Epithelial cell of proximal tubule (primary cell): ENCODE data around the gene EME1. TPM values are rescaled to one million over a fixed set of nuclear protein-coding genes. Genes with fewer than 3 reads are reported as not detected.

Experiments
- DNase-seq: peaks from one replicate; pipeline ENCODE4 v3.0.0-alpha.2; 2011; ENCODE audit warnings: low read depth
- H3K4me3 ChIP-seq: 2 replicates; pipeline ENCODE4 v1.5.1; 2011; ENCODE audit warnings: low read depth, mild to moderate bottlenecking, low read length
- total RNA-seq: library from RNA; depleted of rRNA; stranded (reverse); fragments of >200 nt; gene quantifications from 2 replicates; pipeline ENCODE4 v1.2.3, GENCODE V29; 2015
- TF ChIP-seq, protein P1 (sequence below): conservative IDR thresholded peaks from 2 replicates; pipeline ENCODE4 v1.5.1; 2012; ENCODE audit warnings: low read depth, mild to moderate bottlenecking, low read length

The EME1 gene
- total RNA-seq, 1 donor from 2014 or later = 13.8 TPM

DNA sequence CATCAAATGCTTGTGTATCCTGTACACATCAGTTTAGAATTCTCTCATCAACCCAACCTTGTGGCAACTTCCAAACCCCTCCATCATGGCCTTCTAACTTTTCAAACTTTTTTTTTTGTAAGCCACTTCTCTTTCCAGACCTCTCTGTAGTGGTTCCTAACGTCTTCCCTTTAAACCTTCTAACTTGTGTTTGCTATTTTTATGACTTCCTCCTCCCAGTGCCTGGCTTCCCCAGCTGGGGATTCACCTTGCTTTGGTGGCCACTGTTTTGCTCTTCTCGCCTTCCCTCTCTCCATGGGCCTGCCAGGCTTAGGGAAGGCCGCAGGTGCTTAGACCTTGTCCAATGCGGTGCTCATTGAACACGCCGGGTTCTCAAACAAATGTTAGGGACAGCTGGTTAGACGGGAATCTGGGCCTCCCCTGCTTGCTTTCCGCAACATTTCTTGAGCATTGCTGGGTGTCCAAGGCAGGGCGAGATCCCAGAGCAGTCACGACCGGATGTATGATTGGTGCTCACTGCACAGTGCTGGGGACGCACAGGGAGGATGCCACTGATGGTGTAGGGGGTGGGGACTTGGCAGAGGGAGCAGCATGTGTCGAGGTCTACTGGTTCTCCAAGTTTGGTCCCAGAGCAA, 28.2 kb upstream of the EME1 start:
- H3K4me3 ChIP-seq = no peak overlapping the region
- TF ChIP-seq, protein P1, sequence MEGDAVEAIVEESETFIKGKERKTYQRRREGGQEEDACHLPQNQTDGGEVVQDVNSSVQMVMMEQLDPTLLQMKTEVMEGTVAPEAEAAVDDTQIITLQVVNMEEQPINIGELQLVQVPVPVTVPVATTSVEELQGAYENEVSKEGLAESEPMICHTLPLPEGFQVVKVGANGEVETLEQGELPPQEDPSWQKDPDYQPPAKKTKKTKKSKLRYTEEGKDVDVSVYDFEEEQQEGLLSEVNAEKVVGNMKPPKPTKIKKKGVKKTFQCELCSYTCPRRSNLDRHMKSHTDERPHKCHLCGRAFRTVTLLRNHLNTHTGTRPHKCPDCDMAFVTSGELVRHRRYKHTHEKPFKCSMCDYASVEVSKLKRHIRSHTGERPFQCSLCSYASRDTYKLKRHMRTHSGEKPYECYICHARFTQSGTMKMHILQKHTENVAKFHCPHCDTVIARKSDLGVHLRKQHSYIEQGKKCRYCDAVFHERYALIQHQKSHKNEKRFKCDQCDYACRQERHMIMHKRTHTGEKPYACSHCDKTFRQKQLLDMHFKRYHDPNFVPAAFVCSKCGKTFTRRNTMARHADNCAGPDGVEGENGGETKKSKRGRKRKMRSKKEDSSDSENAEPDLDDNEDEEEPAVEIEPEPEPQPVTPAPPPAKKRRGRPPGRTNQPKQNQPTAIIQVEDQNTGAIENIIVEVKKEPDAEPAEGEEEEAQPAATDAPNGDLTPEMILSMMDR = no peak
- DNase-seq = no peak

- TF ChIP-seq, protein P1 = no peak
- no peak for DNase-seq
These were observed 27.4 kb upstream of the EME1 start, which contains the start of gene XYLT2 for GRCh38 chr17:50345432-50346312. Gene XYLT2, plus strand, starts transcription at chr17:50346126. Its CDS starts 15 bp downstream, at chr17:50346141.

DNA sequence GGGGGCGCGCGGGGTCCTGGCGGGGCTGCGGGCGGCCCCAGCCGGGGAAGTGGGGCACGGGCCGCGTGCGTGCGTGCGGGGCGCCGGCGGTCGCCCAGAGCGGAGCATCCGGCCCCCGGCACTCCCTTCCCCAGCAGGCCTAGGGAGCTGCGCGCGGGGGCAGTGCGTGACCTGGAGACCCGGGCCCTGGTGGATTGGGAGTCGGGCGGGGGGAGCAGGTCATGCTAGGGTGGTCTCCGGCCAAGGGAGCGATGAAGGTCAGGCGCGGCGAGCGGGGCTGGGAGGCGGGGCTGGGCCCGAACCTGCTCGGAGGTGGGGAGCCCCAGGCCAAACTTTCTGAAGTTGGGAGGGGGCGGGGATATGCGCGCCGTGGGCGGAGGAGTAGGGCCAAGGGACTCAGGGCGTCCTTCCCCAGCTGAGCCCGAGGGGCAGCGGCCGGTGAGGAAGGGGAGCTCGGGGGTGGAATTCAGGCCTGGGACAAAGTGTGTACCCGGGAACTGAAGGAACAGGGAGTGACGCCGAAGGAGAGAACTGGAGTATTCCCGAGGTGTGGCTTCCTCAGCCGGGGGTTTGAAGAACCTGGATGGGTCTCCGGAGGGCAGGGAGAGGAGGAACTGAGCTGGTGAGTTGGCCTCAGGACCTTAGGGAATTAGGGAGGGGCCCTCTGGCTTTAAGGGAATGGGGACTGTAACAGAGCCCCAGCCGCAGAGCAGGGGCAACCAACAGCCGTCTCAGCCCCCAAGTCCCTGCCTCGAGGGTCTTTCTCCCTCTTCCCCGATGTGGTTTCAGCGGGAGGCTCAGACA, 26.5 kb upstream of the EME1 start:
- TF ChIP-seq, protein P1 = no peak
- H3K4me3 ChIP-seq = peak overlapping the region; percentile 88
- DNase-seq = no peak

More at GRCh38 chr17:50345432-50346312, 27.4 kb upstream of the EME1 start, which contains the start of gene XYLT2:
- H3K4me3 ChIP-seq = peak within 1 kb of the TSS; percentile 88

DNA sequence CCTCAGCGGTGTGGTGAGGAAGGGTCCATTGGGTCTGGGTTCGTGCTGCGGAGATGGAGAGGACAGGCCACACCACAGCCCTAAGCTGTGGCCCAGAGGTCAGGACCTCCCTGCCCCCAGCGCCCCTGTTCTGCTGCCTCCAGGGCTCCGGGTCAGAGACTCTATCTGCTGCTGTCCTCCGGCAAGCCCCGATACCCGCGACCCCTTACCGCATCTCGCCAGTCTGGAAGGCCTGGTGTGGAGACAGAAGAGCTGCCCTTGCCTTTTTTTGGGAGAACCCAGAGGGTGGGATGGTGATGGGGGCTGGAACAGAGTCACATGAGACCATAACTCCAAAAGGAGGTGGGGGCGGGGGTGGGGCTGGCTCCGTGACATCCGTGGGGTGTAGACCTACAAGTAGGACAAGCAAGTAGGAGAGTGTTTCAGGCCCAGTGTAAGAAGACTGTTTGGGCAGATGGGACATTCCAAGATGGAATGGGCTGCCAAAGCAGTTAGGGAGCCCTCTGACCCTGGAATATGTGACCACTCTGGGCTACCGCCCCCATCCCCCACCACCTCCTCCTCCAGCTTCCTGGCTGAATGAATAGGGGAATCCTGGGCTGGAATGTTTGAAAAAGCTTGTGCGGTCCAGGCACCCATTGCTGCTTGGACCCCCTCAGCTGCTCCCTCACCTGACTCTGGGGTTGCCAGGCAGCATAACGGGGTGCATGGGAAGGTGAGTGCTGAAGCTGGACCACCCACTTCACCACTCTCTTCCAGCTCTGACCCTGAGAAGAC, 25.7 kb upstream of the EME1 start:
- TF ChIP-seq, protein P1 = no peak
- peak overlapping the region; percentile 88 for H3K4me3 ChIP-seq
- no peak for DNase-seq

GRCh38 chr17:50347894-50348291, 25.1 kb upstream of the EME1 start:
- no peak overlapping the region for H3K4me3 ChIP-seq
- TF ChIP-seq, protein P1 = no peak
- DNase-seq = no peak
